ENCODE results near the gene FZD1. TPM values are rescaled to one million over a fixed set of nuclear protein-coding genes. Genes with fewer than 3 reads are reported as not detected.

The FZD1 gene
- total and polyA plus RNA-seq, 2 of the 8 experiments (the other 6 are each of a cell fraction or from before 2014, with no cell fraction given), result 0.62 to 0.91 TPM

DNA sequence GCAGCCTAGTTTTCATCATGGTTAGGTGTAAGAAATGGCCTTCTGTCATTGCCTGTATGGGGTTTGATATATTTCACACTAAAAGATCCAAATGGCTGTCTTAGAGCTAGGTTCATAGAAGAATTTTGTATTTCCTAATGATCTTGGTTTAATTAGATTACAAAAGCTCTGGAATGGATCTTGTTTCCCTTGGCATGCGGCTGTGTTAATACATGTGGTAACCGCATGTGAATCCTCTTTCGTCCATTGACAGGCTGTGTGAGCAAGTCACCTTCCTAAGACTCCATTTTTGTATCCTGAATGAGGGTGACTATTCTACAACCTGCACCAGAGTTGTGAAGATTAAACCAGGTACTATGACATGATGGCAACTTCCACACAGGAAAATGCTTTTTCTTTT is 12.4 kb upstream of the FZD1 start:
- Histone ChIP-seq H2BK5ac (ENCODE audit: low read depth, low read length) (no peak overlapping the region), H3K4ac (replicated peaks; ENCODE audit: insufficient read length, low read depth, low read length) (no peak overlapping the region), H3K9ac (replicated peaks in 1 of 4; ENCODE audit: extremely low read depth in 1 of 4, low read depth in 3 of 4, low read length in 3 of 4) (no peak overlapping the region), H2BK12ac (ENCODE audit: low read depth, low read length) (no peak overlapping the region), H3K4me2 (ENCODE audit: insufficient read depth in 1 of 2, low read depth in 2 of 2, low read length in 2 of 2) (no peak overlapping the region), H3K14ac (ENCODE audit: insufficient read length) (no peak overlapping the region), H3K23me2 (ENCODE audit: low read depth, low read length) (no peaks in the 10 kb centered on the region), H3K18ac (ENCODE audit: extremely low read depth, low read length) (no peak overlapping the region), H3K23ac (ENCODE audit: insufficient read length) (no peak overlapping the region), H4K20me1 (replicated peaks in 1 of 2; ENCODE audit: control insufficient read depth in 1 of 2, insufficient read depth in 2 of 2, low read length in 2 of 2) (no peaks in the 10 kb centered on the region), H4K91ac (replicated peaks; ENCODE audit: insufficient read length, low read length) (no peak overlapping the region), H3K4me3 (ENCODE audit: extremely low read depth in 1 of 4, insufficient read depth in 2 of 4, low read depth in 3 of 4, low read length in 4 of 4) (no peak overlapping the region), H3K36me3 (ENCODE audit: control insufficient read depth in 2 of 4, insufficient read depth in 4 of 4, low read length in 3 of 4) (no peaks in the 10 kb centered on the region), H2BK20ac (ENCODE audit: low read length) (no peak overlapping the region), H3K56ac (replicated peaks; ENCODE audit: insufficient read length, low read depth, low read length) (no peak overlapping the region), H3K9me3 (ENCODE audit: insufficient read depth in 2 of 2, low read depth in 1 of 2, low read length in 1 of 2) (no peaks in the 10 kb centered on the region), H3K4me1 (replicated peaks in 1 of 4; ENCODE audit: control insufficient read depth in 3 of 4, insufficient read depth in 4 of 4, low read length in 3 of 4) (no peaks in the 10 kb centered on the region), H3K27me3 (replicated peaks in 1 of 4; ENCODE audit: control insufficient read depth in 3 of 4, extremely low read depth in 1 of 4, insufficient read depth in 3 of 4, low read length in 3 of 4) (no peaks in the 10 kb centered on the region), H3K27ac (ENCODE audit: low read depth, low read length) (no peak overlapping the region), H2AK5ac (ENCODE audit: low read depth, low read length) (no peak overlapping the region), H2AFZ (ENCODE audit: low read length) (no peak overlapping the region), H2BK120ac (replicated peaks; ENCODE audit: low read depth, low read length) (no peak overlapping the region), H4K8ac (ENCODE audit: extremely low read depth, insufficient read depth, low read length) (no peak overlapping the region), H4K5ac (ENCODE audit: insufficient read length, low read depth, low read length) (no peak overlapping the region), H2BK15ac (ENCODE audit: low read length) (no peak overlapping the region), H3K79me2 (ENCODE audit: control insufficient read depth in 1 of 2, insufficient read depth in 2 of 2, low read length in 2 of 2) (no peaks in the 10 kb centered on the region), H3K79me1 (ENCODE audit: low read depth, low read length) (no peaks in the 10 kb centered on the region; the same call in 1 of the 2 replicates)
- CTCF ChIA-PET (ENCODE audit: partially characterized antibody), result interaction anchor here (1.5 kb wide), 1 partner anchor 12 kb away, joined by 5 read pairs; no protein-coding TSS in a partner anchor
- no peak for DNase-seq (ENCODE audit: low read depth in 1 of 2, low spot score in 2 of 2)
- POLR2A ChIA-PET (ENCODE audit: partially characterized antibody), result interaction anchor here (1.1 kb wide), 1 partner anchor 14 kb away, joined by 3 read pairs; no protein-coding TSS in a partner anchor
- TF ChIP-seq, protein P1, sequence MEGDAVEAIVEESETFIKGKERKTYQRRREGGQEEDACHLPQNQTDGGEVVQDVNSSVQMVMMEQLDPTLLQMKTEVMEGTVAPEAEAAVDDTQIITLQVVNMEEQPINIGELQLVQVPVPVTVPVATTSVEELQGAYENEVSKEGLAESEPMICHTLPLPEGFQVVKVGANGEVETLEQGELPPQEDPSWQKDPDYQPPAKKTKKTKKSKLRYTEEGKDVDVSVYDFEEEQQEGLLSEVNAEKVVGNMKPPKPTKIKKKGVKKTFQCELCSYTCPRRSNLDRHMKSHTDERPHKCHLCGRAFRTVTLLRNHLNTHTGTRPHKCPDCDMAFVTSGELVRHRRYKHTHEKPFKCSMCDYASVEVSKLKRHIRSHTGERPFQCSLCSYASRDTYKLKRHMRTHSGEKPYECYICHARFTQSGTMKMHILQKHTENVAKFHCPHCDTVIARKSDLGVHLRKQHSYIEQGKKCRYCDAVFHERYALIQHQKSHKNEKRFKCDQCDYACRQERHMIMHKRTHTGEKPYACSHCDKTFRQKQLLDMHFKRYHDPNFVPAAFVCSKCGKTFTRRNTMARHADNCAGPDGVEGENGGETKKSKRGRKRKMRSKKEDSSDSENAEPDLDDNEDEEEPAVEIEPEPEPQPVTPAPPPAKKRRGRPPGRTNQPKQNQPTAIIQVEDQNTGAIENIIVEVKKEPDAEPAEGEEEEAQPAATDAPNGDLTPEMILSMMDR (IDR thresholded peaks at IDR 0.05; ENCODE audit: control extremely low read depth in 1 of 3, insufficient read depth in 1 of 3, low read depth in 1 of 3, low read length in 3 of 3), result no peak
- TF ChIP-seq NANOG (IDR thresholded peaks at IDR 0.05; ENCODE audit: insufficient read depth, low read depth, low read length, poor library complexity, severe bottlenecking) (no peak), RNF2 (IDR thresholded peaks at IDR 0.05; ENCODE audit: borderline replicate concordance, low read depth, low read length, missing control alignments, poor library complexity, severe bottlenecking) (no peak), GABPA (IDR thresholded peaks at IDR 0.05; ENCODE audit: borderline replicate concordance, insufficient read depth, low read length) (no peak), CHD1 (IDR thresholded peaks at IDR 0.05; ENCODE audit: low read depth, low read length) (no peak), TEAD4 (IDR thresholded peaks at IDR 0.05; ENCODE audit: low read depth, low read length) (no peak), ZNF274 (IDR thresholded peaks at IDR 0.05; ENCODE audit: borderline replicate concordance, extremely low read depth, low read length) (no peak), JUN (IDR thresholded peaks at IDR 0.05; ENCODE audit: low read depth, low read length) (no peak), SP4 (IDR thresholded peaks at IDR 0.05; ENCODE audit: low read length) (no peak), TCF12 (IDR thresholded peaks at IDR 0.05; ENCODE audit: low read depth, low read length) (no peak), RBBP5 (IDR thresholded peaks at IDR 0.05; ENCODE audit: borderline replicate concordance, low read depth, low read length) (no peak)
- WGBS, 2 experiments (ENCODE audit: extremely low coverage in 1 of 2, insufficient coverage in 1 of 2, insufficient read length in 1 of 2, insufficient replicate concordance in 2 of 2, low coverage in 1 of 2, low lambda C conversion rate in 2 of 2, missing lambda C conversion rate in 1 of 2), result 92% methylated on average over 3 of the region's 3 CpGs; no CpG with 5 or more reads in 1 of the 2 experiments
- FAIRE-seq, result no peak
